Frontal cortex (tissue), 4 donors: ENCODE results near the gene FOXK1. TPM values are rescaled to one million over a fixed set of nuclear protein-coding genes. Genes with fewer than 3 reads are reported as not detected.

Source experiments
- DNase-seq, 2 donors: peaks; one replicate each; pipeline ENCODE4 v3.0.0; 2012; ENCODE audit warnings: low spot score in 2 of 2
- FAIRE-seq: peaks from 2 replicates; lab custom pipeline; 2012; peaks lifted over from hg19 to GRCh38; lab: Jason Lieb, UNC
- total RNA-seq: library from RNA; depleted of rRNA; stranded (reverse); fragments of >200 nt; gene quantifications from one replicate; pipeline ENCODE4 v1.2.3, GENCODE V29; 2014
- donor health status: control.
- donor health status: control.
- donor health status: control.

Gene FOXK1
- total RNA-seq, 1 donor from 2014 or later = 17.5 TPM

- FAIRE-seq = no peak
- no peak for DNase-seq
Measured at GRCh38 chr7:4714767-4715409, 32.8 kb downstream of the FOXK1 start.

GRCh38 chr7:4715410-4715776 lies 33.3 kb downstream of the FOXK1 start:
- peak; percentile 55 to 59 for DNase-seq
- FAIRE-seq = no peak

GRCh38 chr7:4716946-4717795 lies 35.1 kb downstream of the FOXK1 start:
- FAIRE-seq (no peak), DNase-seq (no peak)

- DNase-seq (no peak), FAIRE-seq (no peak)
Measured at GRCh38 chr7:4718075-4718474, 36.0 kb downstream of the FOXK1 start.

- no peak for DNase-seq
- no peak for FAIRE-seq
Measured at GRCh38 chr7:4720225-4720624, 38.1 kb downstream of the FOXK1 start.

GRCh38 chr7:4722308-4722707 lies 40.2 kb downstream of the FOXK1 start:
- FAIRE-seq = no peak

GRCh38 chr7:4722960-4723630 lies 41.0 kb downstream of the FOXK1 start:
- FAIRE-seq (no peak), DNase-seq (no peak)

More at GRCh38 chr7:4722308-4722707, 40.2 kb downstream of the FOXK1 start:
- no peak for DNase-seq

- DNase-seq = no peak
- no peak for FAIRE-seq
Measured at GRCh38 chr7:4724648-4725013, 42.5 kb downstream of the FOXK1 start.

- DNase-seq = peak; percentile 71 to 79
- FAIRE-seq = no peak
Measured at GRCh38 chr7:4725014-4725849, 43.1 kb downstream of the FOXK1 start.

- DNase-seq (no peak), FAIRE-seq (no peak)
Measured at GRCh38 chr7:4725850-4726450, 43.9 kb downstream of the FOXK1 start.

- FAIRE-seq = no peak
- no peak for DNase-seq
Measured at GRCh38 chr7:4726566-4726965, 44.5 kb downstream of the FOXK1 start.

- FAIRE-seq = no peak
- DNase-seq = no peak
Measured at GRCh38 chr7:4727914-4728705, 46.0 kb downstream of the FOXK1 start.

- FAIRE-seq (no peak), DNase-seq (no peak)
Measured at GRCh38 chr7:4729266-4729665, 47.2 kb downstream of the FOXK1 start.

- FAIRE-seq = no peak
Measured at GRCh38 chr7:4730276-4730675, 48.2 kb downstream of the FOXK1 start.

GRCh38 chr7:4730971-4731370 lies 48.9 kb downstream of the FOXK1 start:
- FAIRE-seq (no peak), DNase-seq (no peak)

More at GRCh38 chr7:4730276-4730675, 48.2 kb downstream of the FOXK1 start:
- DNase-seq = no peak

- no peak for FAIRE-seq
Measured at GRCh38 chr7:4731803-4732202, 49.7 kb downstream of the FOXK1 start.

GRCh38 chr7:4733936-4734528 lies 51.9 kb downstream of the FOXK1 start:
- DNase-seq (no peak), FAIRE-seq (no peak)

More at GRCh38 chr7:4731803-4732202, 49.7 kb downstream of the FOXK1 start:
- no peak for DNase-seq

GRCh38 chr7:4734587-4735345 lies 52.7 kb downstream of the FOXK1 start:
- DNase-seq (no peak), FAIRE-seq (no peak)
